HEK293T (cell line): ENCODE data around the gene MACROD2.

Experiments used
- CTCF ChIA-PET: fragments of 350-600 bp; formaldehyde crosslinking; extraction: SDS; loops from one replicate; lab custom pipeline; 2021; ENCODE audit warnings: antibody characterized with exemption, inconsistent platforms; lab: Yijun Ruan, JAX
- POLR2A ChIA-PET: fragments of 350-600 bp; formaldehyde crosslinking; extraction: SDS; loops from one replicate; lab custom pipeline; 2020; ENCODE audit warnings: antibody characterized with exemption, inconsistent platforms; lab: Yijun Ruan, JAX
- DNase-seq: peaks from one replicate; pipeline ENCODE4 v3.0.0; 2012; ENCODE audit warnings: mixed read lengths; ENCODE audit errors: extremely low spot score
- ARNT ChIP-seq: fragments of 450-650 bp; IDR thresholded peaks from 2 replicates; pipeline ENCODE4 v1.6.1; 2017; ENCODE audit warnings: mild to moderate bottlenecking
- BHLHE40 ChIP-seq: fragments of 450-650 bp; IDR thresholded peaks from 2 replicates; pipeline ENCODE4 v1.6.1; 2016; ENCODE audit warnings: mild to moderate bottlenecking, moderate library complexity, borderline replicate concordance
- CTBP1 ChIP-seq: fragments of 450-650 bp; IDR thresholded peaks from 2 replicates; pipeline ENCODE4 v1.6.1; 2016; ENCODE audit warnings: borderline replicate concordance
- ELF4 ChIP-seq: fragments of 450-650 bp; IDR thresholded peaks from 2 replicates; pipeline ENCODE4 v1.6.1; 2017; ENCODE audit warnings: antibody characterized with exemption
- FOXA1 ChIP-seq: fragments of 450-650 bp; IDR thresholded peaks from 2 replicates; pipeline ENCODE4 v1.6.1; 2016; ENCODE audit warnings: mild to moderate bottlenecking
- FOXK2 ChIP-seq: fragments of 450-650 bp; IDR thresholded peaks from 2 replicates; pipeline ENCODE4 v1.6.1; 2016; ENCODE audit warnings: mild to moderate bottlenecking
- FOXM1 ChIP-seq: fragments of 450-650 bp; IDR thresholded peaks from 2 replicates; pipeline ENCODE4 v1.6.1; 2017; ENCODE audit warnings: mild to moderate bottlenecking, borderline replicate concordance
- HDGF ChIP-seq: fragments of 450-650 bp; IDR thresholded peaks from 2 replicates; pipeline ENCODE4 v1.6.1; 2017; ENCODE audit warnings: antibody characterized with exemption, borderline replicate concordance
- L3MBTL2 ChIP-seq: fragments of 450-650 bp; conservative IDR thresholded peaks from 2 replicates; pipeline ENCODE4 v1.6.1; 2016; ENCODE audit warnings: mild to moderate bottlenecking
- LEF1 ChIP-seq: fragments of 450-650 bp; IDR thresholded peaks from 2 replicates; pipeline ENCODE4 v1.6.1; 2017; ENCODE audit warnings: mild to moderate bottlenecking, borderline replicate concordance
- NFRKB ChIP-seq: fragments of 450-650 bp; IDR thresholded peaks from 2 replicates; pipeline ENCODE4 v1.6.1; 2016; ENCODE audit warnings: mild to moderate bottlenecking, moderate library complexity
- SP1 ChIP-seq: fragments of 450-650 bp; IDR thresholded peaks from 2 replicates; pipeline ENCODE4 v1.6.1; 2017
- SUZ12 ChIP-seq: fragments of 450-650 bp; IDR thresholded peaks from 2 replicates; pipeline ENCODE4 v1.6.1; 2016; ENCODE audit warnings: mild to moderate bottlenecking
- TARDBP ChIP-seq: fragments of 450-650 bp; IDR thresholded peaks from 2 replicates; pipeline ENCODE4 v1.6.1; 2016
- ZNF384 ChIP-seq: fragments of 450-650 bp; IDR thresholded peaks from 2 replicates; pipeline ENCODE4 v1.6.1; 2016
- TF ChIP-seq, protein P1 (sequence below): fragments of 450-650 bp; IDR thresholded peaks from 2 replicates; pipeline ENCODE4 v1.6.1; 2016

Gene MACROD2

DNA sequence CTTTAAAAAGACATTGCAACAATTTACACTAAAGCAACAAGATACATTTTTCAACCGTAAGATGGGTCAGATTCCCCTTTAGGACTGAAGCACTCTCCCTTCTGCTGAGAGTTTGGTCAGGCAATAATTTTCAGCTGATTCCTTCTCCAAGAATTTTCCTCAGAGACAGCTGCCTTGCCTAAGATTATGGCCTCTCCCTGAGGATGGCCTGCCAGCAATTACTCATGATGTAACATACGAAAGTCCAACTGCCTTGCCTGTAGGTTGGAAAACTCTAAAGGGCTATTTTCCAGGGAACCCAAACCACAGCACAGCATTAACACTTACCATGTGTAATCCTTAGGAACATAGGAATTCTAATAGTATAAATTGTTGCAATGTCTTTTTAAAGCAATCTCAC lies 571.2 kb downstream of the MACROD2 start:
- TF ChIP-seq L3MBTL2 (no peak), ARNT (no peak), HDGF (no peak), FOXM1 (no peak), SP1 (no peak), BHLHE40 (no peak), ZNF384 (no peak), FOXK2 (no peak), LEF1 (no peak), NFRKB (no peak), CTBP1 (no peak)
- TF ChIP-seq, protein P1, sequence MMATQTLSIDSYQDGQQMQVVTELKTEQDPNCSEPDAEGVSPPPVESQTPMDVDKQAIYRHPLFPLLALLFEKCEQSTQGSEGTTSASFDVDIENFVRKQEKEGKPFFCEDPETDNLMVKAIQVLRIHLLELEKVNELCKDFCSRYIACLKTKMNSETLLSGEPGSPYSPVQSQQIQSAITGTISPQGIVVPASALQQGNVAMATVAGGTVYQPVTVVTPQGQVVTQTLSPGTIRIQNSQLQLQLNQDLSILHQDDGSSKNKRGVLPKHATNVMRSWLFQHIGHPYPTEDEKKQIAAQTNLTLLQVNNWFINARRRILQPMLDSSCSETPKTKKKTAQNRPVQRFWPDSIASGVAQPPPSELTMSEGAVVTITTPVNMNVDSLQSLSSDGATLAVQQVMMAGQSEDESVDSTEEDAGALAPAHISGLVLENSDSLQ, result no peak
- ChIA-PET CTCF (no interaction called here), POLR2A (no interaction called here)
- no peak for DNase-seq

GRCh38 chr20:14568225-14568624 lies 572.9 kb downstream of the MACROD2 start:
- POLR2A ChIA-PET, result no interaction called here
- TF ChIP-seq ELF4 (no peak), SP1 (no peak), CTBP1 (no peak), ARNT (no peak), LEF1 (no peak), L3MBTL2 (no peak), SUZ12 (no peak), BHLHE40 (no peak), TARDBP (no peak), HDGF (no peak), ZNF384 (no peak)
- TF ChIP-seq, protein P1, result no peak
- no peak for DNase-seq
- CTCF ChIA-PET, result no interaction called here

DNA sequence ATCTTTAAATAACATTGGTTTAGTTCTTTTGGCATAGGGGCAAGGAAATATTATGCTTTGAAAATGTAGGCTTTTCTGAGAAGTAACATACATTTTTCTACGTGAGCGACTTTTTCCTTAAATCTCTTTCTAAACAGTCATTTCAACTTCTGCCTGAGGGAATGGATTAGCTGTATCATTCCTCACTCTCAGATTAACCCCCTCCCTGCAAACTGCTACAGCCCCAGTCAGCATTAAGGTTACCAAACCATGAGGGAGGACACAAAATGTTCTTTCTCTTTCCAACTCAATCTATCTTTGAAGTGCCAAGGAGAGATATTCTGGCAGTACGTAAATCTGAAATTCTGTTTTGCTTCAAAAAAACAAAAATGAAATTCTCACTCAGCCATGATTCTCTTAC lies 573.4 kb downstream of the MACROD2 start:
- ChIA-PET CTCF (no interaction called here), POLR2A (no interaction called here)
- no peak for TF ChIP-seq HDGF
- TF ChIP-seq FOXM1, result no peak
- TF ChIP-seq ELF4, result no peak
- no peak for TF ChIP-seq ZNF384
- no peak for TF ChIP-seq TARDBP
- TF ChIP-seq NFRKB, result no peak
- TF ChIP-seq CTBP1, result no peak
- no peak for TF ChIP-seq FOXA1
- no peak for TF ChIP-seq SUZ12
- TF ChIP-seq LEF1, result no peak
- TF ChIP-seq SP1, result no peak
- DNase-seq, result no peak

DNA sequence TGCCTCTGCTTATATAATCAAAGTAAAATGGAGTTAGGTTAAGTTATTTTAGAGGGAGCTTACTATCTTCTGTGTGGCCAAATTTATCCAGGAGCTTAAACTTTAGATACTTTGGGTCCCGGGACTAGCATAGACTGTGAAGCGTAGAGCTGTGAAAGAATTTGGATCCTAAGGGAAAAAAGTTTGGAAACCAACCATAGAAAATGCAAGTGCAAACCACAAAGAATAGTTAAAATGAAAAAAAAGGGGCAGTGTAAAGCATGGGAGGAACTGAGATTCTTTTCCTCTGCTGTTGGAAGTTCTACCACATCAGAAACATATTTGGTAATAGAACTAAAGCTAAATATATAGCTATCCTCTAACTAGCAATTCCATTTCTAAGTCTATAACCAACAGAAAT lies 574.3 kb downstream of the MACROD2 start:
- TF ChIP-seq FOXA1, result no peak
- no peak for TF ChIP-seq LEF1
- no peak for TF ChIP-seq ELF4
- TF ChIP-seq SP1, result no peak
- no peak for TF ChIP-seq HDGF
- TF ChIP-seq ZNF384, result no peak
- no peak for DNase-seq
- POLR2A ChIA-PET, result no interaction called here
- CTCF ChIA-PET, result no interaction called here

DNA sequence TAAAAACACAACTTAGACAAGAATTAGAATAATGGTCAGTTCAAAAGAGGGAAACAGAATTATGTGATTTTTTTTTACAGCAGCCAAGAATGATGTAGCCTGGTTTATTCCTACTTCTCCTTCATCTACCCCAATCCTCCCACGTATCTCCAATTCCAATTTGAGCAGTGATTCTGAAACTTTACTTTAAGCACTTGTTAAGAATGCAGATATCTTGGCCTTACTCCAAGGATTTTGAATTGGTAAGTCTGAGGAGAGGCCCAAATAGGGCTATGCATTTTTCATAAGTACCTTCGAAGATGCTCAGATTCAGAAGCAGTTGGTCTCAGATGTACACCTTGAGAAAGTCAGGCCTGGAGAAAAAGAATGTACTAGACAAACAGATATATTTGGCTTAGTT lies 575.5 kb downstream of the MACROD2 start:
- POLR2A ChIA-PET, result no interaction called here
- TF ChIP-seq TARDBP, result no peak
- no peak for TF ChIP-seq FOXK2
- no peak for TF ChIP-seq NFRKB
- TF ChIP-seq FOXA1, result no peak
- no peak for TF ChIP-seq BHLHE40
- no peak for TF ChIP-seq HDGF
- TF ChIP-seq L3MBTL2, result no peak
- TF ChIP-seq LEF1, result no peak
- no peak for TF ChIP-seq FOXM1
- TF ChIP-seq ELF4, result no peak
- TF ChIP-seq, protein P1, result no peak
- no peak for TF ChIP-seq SP1
- no peak for TF ChIP-seq CTBP1
- no peak for TF ChIP-seq SUZ12
- no peak for TF ChIP-seq ZNF384
- TF ChIP-seq ARNT, result no peak
- CTCF ChIA-PET, result no interaction called here
- no peak for DNase-seq

GRCh38 chr20:14573676-14574075 lies 578.4 kb downstream of the MACROD2 start:
- DNase-seq, result no peak
- ChIA-PET POLR2A (no interaction called here), CTCF (interaction anchor here (0.6 kb wide), 1 partner anchor 14 kb away, joined by 5 read pairs; no protein-coding TSS in a partner anchor)
- no peak for TF ChIP-seq ELF4
- TF ChIP-seq ARNT, result no peak
- no peak for TF ChIP-seq LEF1
- no peak for TF ChIP-seq SP1
- TF ChIP-seq FOXA1, result no peak
- no peak for TF ChIP-seq FOXM1
- no peak for TF ChIP-seq FOXK2
- no peak for TF ChIP-seq HDGF
- TF ChIP-seq CTBP1, result no peak
- TF ChIP-seq SUZ12, result no peak
- no peak for TF ChIP-seq L3MBTL2
- TF ChIP-seq TARDBP, result no peak
- no peak for TF ChIP-seq ZNF384
- no peak for TF ChIP-seq NFRKB
- TF ChIP-seq BHLHE40, result no peak
- TF ChIP-seq, protein P1, result no peak
